AG08395 (cell line): ENCODE results near the gene DLD.
"Not testable (repeated sequence)": the region's sequence is repeated elsewhere in the genome, so short reads cannot be mapped to it uniquely, and the experiment has no call there.

Source experiments
- DNase-seq: peaks from one replicate; pipeline ENCODE4 v3.0.0; 2012; ENCODE audit warnings: mixed read lengths, low spot score

DLD gene

DNA sequence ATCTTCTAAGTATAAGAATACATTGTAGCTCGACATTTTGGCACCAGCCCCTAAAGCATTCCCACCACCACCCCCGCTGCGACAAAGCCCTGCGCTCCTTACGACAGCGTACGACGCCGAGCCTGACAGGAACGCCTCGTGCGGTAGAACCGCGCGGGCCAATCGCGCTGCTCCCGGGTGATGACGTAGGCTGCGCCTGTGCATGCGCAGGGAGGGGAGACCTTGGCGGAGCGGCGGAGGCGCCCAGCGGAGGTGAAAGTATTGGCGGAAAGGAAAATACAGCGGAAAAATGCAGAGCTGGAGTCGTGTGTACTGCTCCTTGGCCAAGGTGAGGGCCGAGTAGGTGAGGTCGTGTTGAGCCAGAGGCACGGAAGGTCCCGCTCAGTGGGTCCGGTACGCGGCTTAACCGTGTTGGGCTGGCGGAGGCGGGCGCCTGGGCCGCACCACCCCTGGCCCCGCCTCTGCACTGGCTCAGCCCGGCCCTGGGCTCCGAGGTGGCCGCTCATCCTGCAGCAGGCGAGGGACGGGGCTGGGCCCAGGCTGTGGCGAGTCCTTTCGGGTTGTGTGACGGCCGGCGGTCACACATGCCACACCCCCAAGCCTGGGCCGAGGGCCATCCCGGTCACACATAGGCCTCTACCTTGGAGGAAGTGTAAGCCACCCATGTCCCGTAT lies at the start of gene DLD:
DLD (plus strand) TSS at position 222 of the 674 bp plus-strand sequence; CDS start at position 290, 68 bp downstream.
- DNase-seq: peak; percentile 96

GRCh38 chr7:107842213-107842612 lies 48.8 kb upstream of the DLD start:
- DNase-seq: no peak

- no peak for DNase-seq
These were observed 47.8 kb upstream of the DLD start for GRCh38 chr7:107843184-107843583.

GRCh38 chr7:107846324-107846723 lies 44.7 kb upstream of the DLD start:
- DNase-seq: no peak

GRCh38 chr7:107847168-107847835 lies 43.7 kb upstream of the DLD start:
- no peak for DNase-seq

DNA sequence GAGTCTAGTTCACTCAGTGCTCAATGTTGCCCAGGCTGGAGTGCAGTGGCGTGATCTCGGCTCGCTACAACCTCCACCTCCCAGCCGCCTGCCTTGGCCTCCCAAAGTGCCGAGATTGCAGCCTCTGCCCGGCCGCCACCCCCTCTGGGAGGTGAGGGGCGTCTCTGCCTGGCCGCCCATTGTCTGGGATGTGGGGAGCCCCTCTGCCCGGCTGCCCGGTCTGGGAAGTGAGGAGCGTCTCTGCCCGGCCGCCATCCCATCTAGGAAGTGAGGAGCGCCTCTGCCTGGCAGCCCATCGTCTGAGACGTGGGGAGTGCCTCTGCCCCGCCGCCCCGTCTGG lies 43.2 kb upstream of the DLD start:
- not testable (repeated sequence) for DNase-seq

DNA sequence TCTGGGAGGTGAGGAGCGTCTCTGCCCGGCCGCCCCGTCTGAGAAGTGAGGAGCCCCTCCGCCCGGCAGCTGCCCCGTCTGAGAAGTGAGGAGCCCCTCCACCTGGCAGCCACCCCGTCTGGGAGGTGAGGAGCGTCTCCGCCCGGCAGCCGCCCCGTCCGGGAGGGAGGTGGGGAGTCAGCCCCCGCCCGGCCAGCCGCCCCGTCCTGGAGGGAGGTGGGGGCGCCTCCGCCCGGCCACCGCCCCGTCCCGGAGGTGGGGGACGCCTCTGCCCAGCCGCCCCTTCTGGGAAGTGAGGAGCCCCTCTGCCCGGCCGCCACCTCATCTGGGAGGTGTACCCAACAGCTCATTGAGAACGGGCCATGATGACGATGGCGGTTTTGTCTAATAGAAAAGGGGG lies 42.8 kb upstream of the DLD start:
- DNase-seq: not testable (repeated sequence)

DNA sequence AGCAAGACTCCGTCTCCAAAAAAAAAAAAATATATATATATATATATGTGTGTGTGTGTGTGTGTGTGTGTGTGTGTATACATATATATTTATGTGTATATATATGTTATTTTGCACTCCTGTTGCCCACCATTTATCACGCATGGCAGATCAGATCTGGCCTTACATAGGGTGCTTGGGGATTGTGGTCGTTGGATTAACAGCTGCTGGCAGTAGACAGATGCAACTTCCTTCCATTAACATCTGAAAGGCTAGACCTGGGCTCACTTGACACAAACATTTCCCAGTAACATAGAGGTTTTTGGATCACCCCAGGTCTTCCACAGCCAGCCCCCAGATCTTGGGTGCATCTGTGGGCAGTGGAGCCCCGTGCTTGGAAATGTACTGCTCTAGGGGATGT lies 40.8 kb upstream of the DLD start:
- no peak for DNase-seq

GRCh38 chr7:107850643-107851042 lies 40.3 kb upstream of the DLD start:
- DNase-seq: no peak

- DNase-seq: no peak
These were observed 36.5 kb upstream of the DLD start for GRCh38 chr7:107854454-107854853.

GRCh38 chr7:107854989-107855388 lies 36.0 kb upstream of the DLD start:
- DNase-seq: peak; percentile 25

DNA sequence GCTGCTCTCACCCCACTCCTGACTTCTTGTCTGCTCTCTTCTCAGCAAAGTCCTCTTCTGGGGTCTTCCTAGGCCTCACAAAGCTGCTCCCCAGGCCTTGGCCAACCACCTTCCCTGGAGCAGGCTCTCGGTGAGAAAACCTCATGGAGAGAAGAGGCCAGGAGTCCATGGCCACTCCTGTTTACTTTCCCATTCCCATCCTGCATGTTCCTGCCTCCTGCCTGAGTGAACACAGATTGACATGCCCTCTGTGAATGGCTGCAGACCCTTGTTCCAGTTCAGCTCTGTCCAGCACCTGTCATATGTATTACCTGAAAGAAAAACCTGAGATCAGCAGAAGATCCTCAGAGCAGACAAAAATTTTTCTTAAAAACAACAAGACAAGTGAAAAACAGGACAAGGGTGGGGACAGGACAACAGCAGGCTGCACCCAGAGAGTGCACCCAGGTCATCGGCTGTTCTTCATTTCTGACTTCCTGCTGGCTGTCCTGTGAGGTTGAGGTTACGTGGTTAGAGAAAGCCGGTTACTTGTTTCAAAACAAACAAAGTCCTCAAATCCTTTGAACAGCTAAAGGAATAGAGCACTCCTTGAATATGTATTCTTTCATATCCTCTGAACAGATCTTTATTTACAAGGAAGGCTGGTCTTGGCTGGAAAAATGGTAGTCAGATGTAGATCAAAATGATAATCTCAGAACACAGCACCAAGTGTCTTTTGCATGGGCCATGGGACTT lies 34.0 kb upstream of the DLD start:
- no peak for DNase-seq

- peak; percentile 28 for DNase-seq
These were observed 33.5 kb upstream of the DLD start for GRCh38 chr7:107857541-107857912.

DNA sequence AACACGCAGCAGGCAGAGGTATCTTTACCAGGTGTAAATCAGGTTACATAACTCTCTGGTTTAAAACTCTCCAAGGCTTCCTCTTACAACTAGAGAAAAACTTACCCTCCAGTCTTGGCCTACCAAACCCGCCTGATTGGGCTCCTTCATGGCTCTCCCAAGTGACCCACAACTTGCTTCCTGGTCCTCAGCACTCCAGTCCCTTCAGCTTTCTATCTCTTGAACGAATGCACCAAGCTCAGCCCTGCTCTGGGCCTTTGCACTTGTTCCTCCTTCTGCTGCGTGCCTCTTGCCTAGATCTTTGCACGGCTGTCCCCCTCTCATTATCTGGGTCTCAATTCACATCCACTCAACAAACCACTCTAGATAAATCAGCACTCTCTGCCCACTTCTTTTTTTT lies 32.7 kb upstream of the DLD start:
- no peak for DNase-seq

- DNase-seq: no peak
These were observed 30.6 kb upstream of the DLD start for GRCh38 chr7:107860279-107860961.

GRCh38 chr7:107860981-107861652 lies 29.9 kb upstream of the DLD start:
- no peak for DNase-seq

DNA sequence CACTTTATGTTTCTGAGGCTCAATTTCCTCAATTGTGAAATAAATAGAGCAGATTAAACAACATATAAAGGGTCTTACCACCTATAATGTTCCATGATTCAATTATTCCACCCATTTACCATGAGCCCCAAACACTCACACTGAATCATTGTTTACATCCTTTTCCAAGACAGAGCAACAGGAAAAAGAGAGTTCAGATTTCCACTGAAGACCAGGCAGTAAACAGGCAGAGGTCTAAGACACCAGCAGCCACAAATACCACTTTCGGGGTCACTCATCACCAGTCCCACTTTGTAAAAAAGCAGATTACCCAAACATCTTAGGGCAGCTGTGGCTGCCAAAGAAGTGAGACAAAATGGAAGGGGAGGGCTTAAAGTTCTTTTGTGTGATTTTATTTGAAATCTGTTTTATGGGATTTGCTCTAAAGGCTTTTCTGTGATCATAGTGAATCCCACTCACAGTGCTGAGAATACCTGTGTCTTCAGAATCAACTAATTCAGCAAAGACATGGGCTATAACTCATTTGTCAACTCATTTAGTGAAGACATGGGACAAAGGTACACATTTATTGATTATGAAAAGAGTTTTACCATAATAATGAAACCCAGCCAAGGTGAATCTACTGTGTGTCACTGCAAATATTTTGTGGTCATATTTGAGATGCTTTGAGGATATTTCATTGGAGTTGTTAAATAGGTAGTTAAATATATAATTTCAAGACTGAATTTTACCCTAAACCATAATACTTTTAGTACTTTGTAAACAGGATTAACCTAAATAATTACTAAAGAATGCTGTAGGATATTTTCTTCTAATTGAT lies 24.8 kb upstream of the DLD start:
- no peak for DNase-seq

DNA sequence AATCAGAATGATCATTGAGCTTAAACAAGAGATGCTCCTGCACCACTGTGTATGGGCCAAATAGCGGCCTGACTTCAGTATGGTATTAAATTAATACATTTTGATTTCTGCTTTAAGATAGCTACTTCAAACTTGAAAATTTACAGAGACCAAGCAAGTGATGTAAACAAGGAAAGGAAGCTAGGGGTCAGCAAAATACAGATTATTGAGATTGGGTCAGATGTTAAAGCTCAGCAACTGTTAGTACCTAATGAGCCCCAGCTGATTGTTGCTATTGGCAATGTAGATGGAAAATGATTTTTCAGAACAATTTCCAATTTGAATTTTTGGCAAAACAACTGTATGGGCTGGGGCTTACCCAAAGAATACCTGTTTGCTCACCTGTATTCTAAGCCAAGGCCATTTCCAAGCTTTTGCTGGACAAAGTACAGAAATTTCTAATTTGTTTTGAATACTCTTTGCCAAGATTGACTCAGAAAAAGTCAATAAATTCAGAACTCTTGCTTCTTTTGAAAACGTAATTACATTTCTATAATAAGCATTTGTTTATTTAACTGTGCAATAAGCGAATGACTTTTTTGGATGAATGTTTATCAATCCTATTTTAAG lies 23.0 kb upstream of the DLD start:
- DNase-seq: no peak

DNA sequence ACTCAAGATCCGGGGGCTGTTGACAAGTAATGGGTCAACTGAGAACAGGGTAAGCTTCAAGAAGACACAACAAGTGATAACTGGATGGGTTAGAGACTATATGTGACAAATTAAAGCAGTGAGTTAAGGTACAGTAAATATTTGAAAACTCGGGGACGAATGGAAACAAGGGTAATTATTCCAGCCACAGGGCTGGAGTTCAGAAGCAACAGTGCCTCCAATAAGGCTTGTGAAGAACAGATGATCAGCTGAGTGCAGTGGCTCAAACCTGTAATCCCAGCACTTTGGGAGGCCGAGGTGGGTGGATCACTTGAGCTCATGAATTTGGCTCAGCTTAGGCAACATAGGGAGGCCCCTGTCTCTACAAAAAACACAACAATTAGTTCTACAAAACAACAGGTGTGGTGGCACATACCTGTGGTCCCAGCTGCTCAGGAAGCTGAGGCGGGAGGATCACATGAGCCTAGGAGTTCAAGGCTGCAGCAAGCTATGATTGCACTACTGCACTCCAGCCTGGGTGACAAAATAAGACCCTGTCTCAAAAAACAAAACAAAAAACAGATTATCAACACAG lies 20.5 kb upstream of the DLD start:
- DNase-seq: no peak

DNA sequence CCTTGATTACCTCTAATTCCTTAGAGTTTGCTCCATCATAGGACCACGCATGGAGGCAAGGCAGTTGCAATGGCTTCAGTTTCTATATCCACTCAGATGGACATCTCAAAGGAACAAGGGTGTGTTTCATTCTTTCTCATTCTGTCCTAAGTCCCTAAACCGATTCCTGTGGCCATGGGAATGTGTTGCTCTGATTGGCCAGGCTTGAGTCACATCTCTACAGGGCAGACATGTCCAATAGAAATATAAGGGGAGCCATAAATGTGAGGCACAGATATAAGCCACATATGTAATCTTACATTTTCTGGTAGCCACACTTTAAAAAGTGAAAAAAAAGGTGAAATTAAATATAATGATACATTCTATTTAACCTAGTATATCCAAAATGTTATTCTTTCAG lies 16.9 kb upstream of the DLD start:
- DNase-seq: no peak
